Liver (tissue), 9 donors: ENCODE results near the gene TMED10. TPM values are rescaled to one million over a fixed set of nuclear protein-coding genes. Genes with fewer than 3 reads are reported as not detected.

ENCODE experiments used
- DNase-seq: peaks from one replicate; pipeline ENCODE4 v3.0.0-alpha.2; 2017; ENCODE audit warnings: low spot score
- H3K27ac ChIP-seq, 2 donors: one replicate each; pipeline ENCODE4 v1.7.0; 2013; ENCODE audit warnings: inconsistent platforms in 2 of 2, low read length in 2 of 2, control low read depth in 1 of 2, low read depth in 1 of 2, mild to moderate bottlenecking in 1 of 2
- H3K27me3 ChIP-seq, 4 donors: one replicate each; pipeline versions ENCODE4 v1.6.1 to v1.7.0; 2013; ENCODE audit warnings: low read length in 3 of 4, inconsistent platforms in 1 of 4, mild to moderate bottlenecking in 1 of 4, moderate library complexity in 1 of 4; ENCODE audit not compliant: control insufficient read depth in 4 of 4, insufficient read depth in 4 of 4
- H3K36me3 ChIP-seq, 4 donors: one replicate each; pipeline versions ENCODE4 v1.6.1 to v1.7.0; 2013; ENCODE audit warnings: low read length in 3 of 4, mild to moderate bottlenecking in 3 of 4, low read depth in 1 of 4, moderate library complexity in 1 of 4; ENCODE audit not compliant: control insufficient read depth in 4 of 4, insufficient read depth in 3 of 4
- H3K4me1 ChIP-seq, 4 donors: one replicate each; pipeline versions ENCODE4 v1.6.1 to v1.7.0; 2013; ENCODE audit warnings: low read length in 3 of 4, mild to moderate bottlenecking in 3 of 4, moderate library complexity in 1 of 4; ENCODE audit not compliant: control insufficient read depth in 4 of 4, insufficient read depth in 4 of 4
- H3K4me3 ChIP-seq, 3 donors: one replicate each; pipeline versions ENCODE4 v1.6.1 to v1.7.0; 2013; ENCODE audit warnings: low read length in 3 of 3, control low read depth in 1 of 3, low read depth in 1 of 3, mild to moderate bottlenecking in 1 of 3
- H3K9ac ChIP-seq, 2 donors: one replicate each; pipeline ENCODE4 v1.7.0; 2013; ENCODE audit warnings: low read length in 2 of 2, mild to moderate bottlenecking in 2 of 2, moderate library complexity in 2 of 2, control low read depth in 1 of 2, low read depth in 1 of 2
- H3K9me3 ChIP-seq, 4 donors: one replicate each; pipeline versions ENCODE4 v1.6.1 to v1.7.0; 2013; ENCODE audit warnings: low read length in 3 of 4; ENCODE audit not compliant: control insufficient read depth in 4 of 4
- EGR1 ChIP-seq, 2 donors: IDR thresholded peaks; 2 replicates each; pipeline ENCODE4 v1.6.1; 2016 to 2018; ENCODE audit warnings: antibody characterized with exemption in 2 of 2, low read depth in 2 of 2
- FOXA1 ChIP-seq: IDR thresholded peaks from 2 replicates; pipeline ENCODE4 v1.6.1; 2016; ENCODE audit warnings: antibody characterized with exemption
- FOXA2 ChIP-seq: IDR thresholded peaks from 2 replicates; pipeline ENCODE4 v1.6.1; 2016; ENCODE audit warnings: antibody characterized with exemption
- GABPA ChIP-seq, 2 donors: IDR thresholded peaks in 1 of 2; conservative IDR thresholded peaks in 1 of 2; 2 replicates each; pipeline ENCODE4 v1.6.1; 2016; ENCODE audit warnings: antibody characterized with exemption in 2 of 2, mild to moderate bottlenecking in 1 of 2, moderate library complexity in 1 of 2
- HNF4A ChIP-seq, 2 donors: conservative IDR thresholded peaks; 2 replicates each; pipeline ENCODE4 v1.6.1; 2016; ENCODE audit warnings: antibody characterized with exemption in 2 of 2, mild to moderate bottlenecking in 2 of 2
- HNF4G ChIP-seq: IDR thresholded peaks from 2 replicates; pipeline ENCODE4 v1.6.1; 2016; ENCODE audit warnings: antibody characterized with exemption
- JUND ChIP-seq, 2 donors: IDR thresholded peaks; 2 replicates each; pipeline ENCODE4 v1.6.1; 2016; ENCODE audit warnings: antibody characterized with exemption in 2 of 2
- NR2F2 ChIP-seq: IDR thresholded peaks from 2 replicates; pipeline ENCODE4 v1.6.1; 2016; ENCODE audit warnings: antibody characterized with exemption
- RAD21 ChIP-seq, 2 donors: IDR thresholded peaks; 2 replicates each; pipeline ENCODE4 v1.6.1; 2016; ENCODE audit warnings: antibody characterized with exemption in 2 of 2, mild to moderate bottlenecking in 2 of 2
- RXRA ChIP-seq, 2 donors: IDR thresholded peaks; 2 replicates each; pipeline ENCODE4 v1.6.1; 2017 to 2018; ENCODE audit warnings: antibody characterized with exemption in 2 of 2, mild to moderate bottlenecking in 1 of 2
- TAF1 ChIP-seq: conservative IDR thresholded peaks from 2 replicates; pipeline ENCODE4 v1.6.1; 2016; ENCODE audit warnings: antibody characterized with exemption, mild to moderate bottlenecking
- YY1 ChIP-seq: IDR thresholded peaks from 2 replicates; pipeline ENCODE4 v1.6.1; 2016; ENCODE audit warnings: antibody characterized with exemption, mild to moderate bottlenecking
- WGBS: extraction: QIAGEN DNeasy Blood & Tissue Kit; methylation state at CpG from one replicate; pipeline ENCODE4 v1.1.7; 2013; 5-methylcytosine and 5-hydroxymethylcytosine counted together
- polyA plus RNA-seq, 2 donors: library from polyadenylated mRNA; stranded (reverse) in 1 of 2; unstranded in 1 of 2; fragments of 200-250 nt in 1 of 2; fragments of >200 nt in 1 of 2; fragmentation: Nextera tagmentation in 1 of 2; extraction: Ambion mirVana in 1 of 2; gene quantifications; one replicate each; pipeline versions ENCODE4 v1.2.1 to v1.2.3, GENCODE V29; 2013 to 2015
- total RNA-seq, 2 donors: library from RNA; depleted of rRNA; stranded (reverse); fragments of >200 nt; gene quantifications; one replicate each; pipeline ENCODE4 v1.2.3, GENCODE V29; 2014
- TF ChIP-seq, protein P1 (sequence below): IDR thresholded peaks from 2 replicates; pipeline ENCODE4 v1.6.1; 2016; ENCODE audit warnings: antibody characterized with exemption, mild to moderate bottlenecking
- TF ChIP-seq, protein P2 (sequence below): fragments of 150-350 bp; IDR thresholded peaks from 2 replicates; pipeline ENCODE4 v1.5.1; 2017; ENCODE audit warnings: improper control_type of control experiment, low read depth, low read length; ENCODE audit not compliant: missing input control
- TF ChIP-seq, protein P3 (sequence below): IDR thresholded peaks from 2 replicates; pipeline ENCODE4 v1.6.1; 2016; ENCODE audit warnings: antibody characterized with exemption
- TF ChIP-seq, protein P4 (sequence below): IDR thresholded peaks from 2 replicates; pipeline ENCODE4 v1.6.1; 2016; ENCODE audit warnings: antibody characterized with exemption
- TF ChIP-seq, protein P5 (sequence below): IDR thresholded peaks from 2 replicates; pipeline ENCODE4 v1.6.1; 2016; ENCODE audit warnings: antibody characterized with exemption
- donor health status: healthy.
- donor health status: healthy.
- donor health status: healthy.
- donor health status: healthy.
- donor health status: healthy.

TMED10 gene
- total and polyA plus RNA-seq, 4 donors: 167 to 349 (median 252) TPM

DNA sequence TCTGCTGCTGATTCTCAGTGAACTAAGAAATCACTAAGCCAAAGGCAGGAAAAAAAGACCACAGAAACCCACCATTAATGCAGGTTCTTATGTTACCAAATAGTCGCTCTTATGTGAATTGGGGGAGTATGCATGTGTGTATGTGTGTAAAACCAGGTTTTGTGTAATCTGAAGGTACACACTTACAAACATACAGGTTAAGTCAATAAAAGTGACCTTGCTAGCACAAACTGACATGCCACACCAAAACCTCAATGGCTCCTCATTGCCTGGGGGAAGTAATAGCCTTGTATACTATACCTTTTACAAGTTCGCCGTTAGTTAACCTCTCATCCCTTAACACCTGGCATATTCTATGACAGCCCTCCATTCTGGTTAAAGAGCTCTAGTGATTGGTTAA, 29.8 kb upstream of the TMED10 start:
- TF ChIP-seq YY1: no peak
- no peak for TF ChIP-seq RAD21 (IDR thresholded peaks at IDR 0.05)
- TF ChIP-seq RXRA (IDR thresholded peaks at IDR 0.05): no peak
- no peak for TF ChIP-seq GABPA (IDR thresholded peaks at IDR 0.05 in 1 of 2, conservative IDR thresholded peaks at IDR 0.05 in 1 of 2)
- TF ChIP-seq, protein P1, sequence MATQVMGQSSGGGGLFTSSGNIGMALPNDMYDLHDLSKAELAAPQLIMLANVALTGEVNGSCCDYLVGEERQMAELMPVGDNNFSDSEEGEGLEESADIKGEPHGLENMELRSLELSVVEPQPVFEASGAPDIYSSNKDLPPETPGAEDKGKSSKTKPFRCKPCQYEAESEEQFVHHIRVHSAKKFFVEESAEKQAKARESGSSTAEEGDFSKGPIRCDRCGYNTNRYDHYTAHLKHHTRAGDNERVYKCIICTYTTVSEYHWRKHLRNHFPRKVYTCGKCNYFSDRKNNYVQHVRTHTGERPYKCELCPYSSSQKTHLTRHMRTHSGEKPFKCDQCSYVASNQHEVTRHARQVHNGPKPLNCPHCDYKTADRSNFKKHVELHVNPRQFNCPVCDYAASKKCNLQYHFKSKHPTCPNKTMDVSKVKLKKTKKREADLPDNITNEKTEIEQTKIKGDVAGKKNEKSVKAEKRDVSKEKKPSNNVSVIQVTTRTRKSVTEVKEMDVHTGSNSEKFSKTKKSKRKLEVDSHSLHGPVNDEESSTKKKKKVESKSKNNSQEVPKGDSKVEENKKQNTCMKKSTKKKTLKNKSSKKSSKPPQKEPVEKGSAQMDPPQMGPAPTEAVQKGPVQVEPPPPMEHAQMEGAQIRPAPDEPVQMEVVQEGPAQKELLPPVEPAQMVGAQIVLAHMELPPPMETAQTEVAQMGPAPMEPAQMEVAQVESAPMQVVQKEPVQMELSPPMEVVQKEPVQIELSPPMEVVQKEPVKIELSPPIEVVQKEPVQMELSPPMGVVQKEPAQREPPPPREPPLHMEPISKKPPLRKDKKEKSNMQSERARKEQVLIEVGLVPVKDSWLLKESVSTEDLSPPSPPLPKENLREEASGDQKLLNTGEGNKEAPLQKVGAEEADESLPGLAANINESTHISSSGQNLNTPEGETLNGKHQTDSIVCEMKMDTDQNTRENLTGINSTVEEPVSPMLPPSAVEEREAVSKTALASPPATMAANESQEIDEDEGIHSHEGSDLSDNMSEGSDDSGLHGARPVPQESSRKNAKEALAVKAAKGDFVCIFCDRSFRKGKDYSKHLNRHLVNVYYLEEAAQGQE: no peak
- no peak for TF ChIP-seq JUND (IDR thresholded peaks at IDR 0.05)
- no peak for TF ChIP-seq HNF4G
- TF ChIP-seq TAF1: no peak
- TF ChIP-seq, protein P2, sequence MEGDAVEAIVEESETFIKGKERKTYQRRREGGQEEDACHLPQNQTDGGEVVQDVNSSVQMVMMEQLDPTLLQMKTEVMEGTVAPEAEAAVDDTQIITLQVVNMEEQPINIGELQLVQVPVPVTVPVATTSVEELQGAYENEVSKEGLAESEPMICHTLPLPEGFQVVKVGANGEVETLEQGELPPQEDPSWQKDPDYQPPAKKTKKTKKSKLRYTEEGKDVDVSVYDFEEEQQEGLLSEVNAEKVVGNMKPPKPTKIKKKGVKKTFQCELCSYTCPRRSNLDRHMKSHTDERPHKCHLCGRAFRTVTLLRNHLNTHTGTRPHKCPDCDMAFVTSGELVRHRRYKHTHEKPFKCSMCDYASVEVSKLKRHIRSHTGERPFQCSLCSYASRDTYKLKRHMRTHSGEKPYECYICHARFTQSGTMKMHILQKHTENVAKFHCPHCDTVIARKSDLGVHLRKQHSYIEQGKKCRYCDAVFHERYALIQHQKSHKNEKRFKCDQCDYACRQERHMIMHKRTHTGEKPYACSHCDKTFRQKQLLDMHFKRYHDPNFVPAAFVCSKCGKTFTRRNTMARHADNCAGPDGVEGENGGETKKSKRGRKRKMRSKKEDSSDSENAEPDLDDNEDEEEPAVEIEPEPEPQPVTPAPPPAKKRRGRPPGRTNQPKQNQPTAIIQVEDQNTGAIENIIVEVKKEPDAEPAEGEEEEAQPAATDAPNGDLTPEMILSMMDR: no peak
- no peak for TF ChIP-seq FOXA1
- H3K27me3 ChIP-seq: no peaks in the 10 kb centered on the region
- H3K9ac ChIP-seq: no peak overlapping the region
- H3K27ac ChIP-seq: no peak overlapping the region
- H3K36me3 ChIP-seq: no peaks in the 10 kb centered on the region
- H3K4me1 ChIP-seq: peaks cover 0 to 5% (median 0%) of the 10 kb centered on the region in 4 donors
- 91% methylated on average over 3 of the region's 3 CpGs for WGBS
- H3K4me3 ChIP-seq: no peak overlapping the region
- H3K9me3 ChIP-seq: no peaks in the 10 kb centered on the region
- no peak for DNase-seq

DNA sequence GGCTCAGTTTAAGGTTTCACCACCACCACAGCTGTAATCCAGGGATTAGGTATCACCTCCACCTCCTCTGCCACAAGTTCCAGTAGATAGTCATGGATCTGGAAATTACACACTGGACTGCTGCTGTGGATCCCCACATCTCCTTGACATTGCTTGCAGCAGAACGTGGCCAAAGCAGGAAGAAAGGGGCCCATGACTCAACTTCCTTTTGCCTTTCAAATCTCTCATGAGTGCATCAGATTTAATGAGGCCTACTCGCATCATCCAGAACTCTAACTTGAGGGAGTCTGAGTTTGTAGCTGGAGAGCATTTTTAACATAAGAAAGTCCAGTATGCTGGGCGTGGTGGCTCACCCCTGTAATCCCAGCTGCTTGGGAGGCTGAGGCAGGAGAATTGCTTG, 29.2 kb upstream of the TMED10 start:
- Histone ChIP-seq H3K4me3 (no peak overlapping the region), H3K36me3 (no peaks in the 10 kb centered on the region), H3K27me3 (no peaks in the 10 kb centered on the region), H3K9ac (no peak overlapping the region), H3K9me3 (no peaks in the 10 kb centered on the region), H3K4me1 (peaks cover 0 to 5% (median 0%) of the 10 kb centered on the region in 4 donors), H3K27ac (no peak overlapping the region)
- TF ChIP-seq, protein P3, sequence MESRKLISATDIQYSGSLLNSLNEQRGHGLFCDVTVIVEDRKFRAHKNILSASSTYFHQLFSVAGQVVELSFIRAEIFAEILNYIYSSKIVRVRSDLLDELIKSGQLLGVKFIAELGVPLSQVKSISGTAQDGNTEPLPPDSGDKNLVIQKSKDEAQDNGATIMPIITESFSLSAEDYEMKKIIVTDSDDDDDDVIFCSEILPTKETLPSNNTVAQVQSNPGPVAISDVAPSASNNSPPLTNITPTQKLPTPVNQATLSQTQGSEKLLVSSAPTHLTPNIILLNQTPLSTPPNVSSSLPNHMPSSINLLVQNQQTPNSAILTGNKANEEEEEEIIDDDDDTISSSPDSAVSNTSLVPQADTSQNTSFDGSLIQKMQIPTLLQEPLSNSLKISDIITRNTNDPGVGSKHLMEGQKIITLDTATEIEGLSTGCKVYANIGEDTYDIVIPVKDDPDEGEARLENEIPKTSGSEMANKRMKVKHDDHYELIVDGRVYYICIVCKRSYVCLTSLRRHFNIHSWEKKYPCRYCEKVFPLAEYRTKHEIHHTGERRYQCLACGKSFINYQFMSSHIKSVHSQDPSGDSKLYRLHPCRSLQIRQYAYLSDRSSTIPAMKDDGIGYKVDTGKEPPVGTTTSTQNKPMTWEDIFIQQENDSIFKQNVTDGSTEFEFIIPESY: no peak
- TF ChIP-seq FOXA2 (no peak), NR2F2 (no peak), YY1 (no peak), GABPA (IDR thresholded peaks at IDR 0.05 in 1 of 2, conservative IDR thresholded peaks at IDR 0.05 in 1 of 2) (no peak), JUND (IDR thresholded peaks at IDR 0.05) (no peak), RXRA (IDR thresholded peaks at IDR 0.05) (no peak), FOXA1 (no peak), HNF4G (no peak), TAF1 (no peak), EGR1 (IDR thresholded peaks at IDR 0.05; ENCODE audit: low read depth in 2 of 2) (no peak), HNF4A (conservative IDR thresholded peaks at IDR 0.05) (no peak)
- TF ChIP-seq, protein P4, sequence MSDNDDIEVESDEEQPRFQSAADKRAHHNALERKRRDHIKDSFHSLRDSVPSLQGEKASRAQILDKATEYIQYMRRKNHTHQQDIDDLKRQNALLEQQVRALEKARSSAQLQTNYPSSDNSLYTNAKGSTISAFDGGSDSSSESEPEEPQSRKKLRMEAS: no peak
- TF ChIP-seq, protein P5, sequence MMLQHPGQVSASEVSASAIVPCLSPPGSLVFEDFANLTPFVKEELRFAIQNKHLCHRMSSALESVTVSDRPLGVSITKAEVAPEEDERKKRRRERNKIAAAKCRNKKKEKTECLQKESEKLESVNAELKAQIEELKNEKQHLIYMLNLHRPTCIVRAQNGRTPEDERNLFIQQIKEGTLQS: no peak
- TF ChIP-seq, protein P2: no peak
- no peak for DNase-seq
- 82% methylated on average over 3 of the region's 3 CpGs for WGBS
